ENCODE results near the gene GSTK1. TPM values are rescaled to one million over a fixed set of nuclear protein-coding genes. Genes with fewer than 3 reads are reported as not detected.
"Not testable (repeated sequence)": the region's sequence is repeated elsewhere in the genome, so short reads cannot be mapped to it uniquely, and the experiment has no call there.

GSTK1 gene
- 278 TPM for total RNA-seq
- long read RNA-seq, transcript GSTK1-207 (7 exons, 1,185 nt): minor isoform, 5 of 132 reads
- long read RNA-seq, transcript GSTK1-201 (8 exons, 1,044 nt): major isoform, 101 of 132 reads
- long read RNA-seq, partial matches to known transcripts: 8 of 132 reads
- long read RNA-seq, other reads (novel, unspliced or antisense): 17 of 132 reads

- intact Hi-C loops (cut with DNase I): loop anchor here (1.0 kb wide), 2 partner anchors 22 to 117 kb away; no protein-coding TSS in a partner anchor
- DNase-seq (ENCODE audit: missing footprints) (peak; percentile 95), ATAC-seq (peak; percentile 98)
Measured at GRCh38 chr7:143263266-143264195, at the start of gene GSTK1. TSS of gene GSTK1 (plus strand) at chr7:143263441. CDS start at chr7:143263514, 73 bp downstream.

- DNase-seq (ENCODE audit: missing footprints); ATAC-seq: not testable (repeated sequence)
- intact Hi-C loops (cut with DNase I): loop anchor here (10.0 kb wide), 1 partner anchor 609 kb away; no protein-coding TSS in a partner anchor
Measured at GRCh38 chr7:143213478-143213877, 49.8 kb upstream of the GSTK1 start.

- intact Hi-C loops (cut with DNase I): loop anchor here (1.0 to 10.0 kb wide), 3 partner anchors 207 to 610 kb away; no protein-coding TSS in a partner anchor
- peak; percentile 67 for ATAC-seq
Measured at GRCh38 chr7:143214789-143215679, 48.2 kb upstream of the GSTK1 start.

GRCh38 chr7:143216151-143216550, 47.1 kb upstream of the GSTK1 start:
- DNase-seq (ENCODE audit: missing footprints) (no peak), ATAC-seq (no peak)
- intact Hi-C loops (cut with DNase I): loop anchor here (5.0 to 10.0 kb wide), 2 partner anchors 364 to 611 kb away; no protein-coding TSS in a partner anchor

More at GRCh38 chr7:143214789-143215679, 48.2 kb upstream of the GSTK1 start:
- no peak for DNase-seq (ENCODE audit: missing footprints)

GRCh38 chr7:143216686-143217085, 46.6 kb upstream of the GSTK1 start:
- DNase-seq (ENCODE audit: missing footprints) (no peak), ATAC-seq (no peak)
- intact Hi-C loops (cut with DNase I): loop anchor here (5.0 to 10.0 kb wide), 2 partner anchors 364 to 612 kb away; no protein-coding TSS in a partner anchor

- ATAC-seq (no peak), DNase-seq (ENCODE audit: missing footprints) (no peak)
- intact Hi-C loops (cut with DNase I): loop anchor here (5.0 to 10.0 kb wide), 2 partner anchors 366 to 613 kb away; no protein-coding TSS in a partner anchor
Measured at GRCh38 chr7:143217806-143218205, 45.4 kb upstream of the GSTK1 start.

- DNase-seq (ENCODE audit: missing footprints) (no peak), ATAC-seq (no peak)
- intact Hi-C loops (cut with DNase I): no loop called here
Measured at GRCh38 chr7:143221286-143221685, 42.0 kb upstream of the GSTK1 start.

GRCh38 chr7:143221737-143222136, 41.5 kb upstream of the GSTK1 start, which contains the start of gene TAS2R40:
TSS of gene TAS2R40 (plus strand) at chr7:143222037. CDS start at chr7:143222079, 42 bp downstream.
- ATAC-seq: no peak
- no peak for DNase-seq (ENCODE audit: missing footprints)
- intact Hi-C loops (cut with DNase I): no loop called here

- intact Hi-C loops (cut with DNase I): no loop called here
- ATAC-seq: peak; percentile 60
- DNase-seq (ENCODE audit: missing footprints): peak; percentile 79
Measured at GRCh38 chr7:143222782-143223181, 40.5 kb upstream of the GSTK1 start.

GRCh38 chr7:143223784-143224183, 39.5 kb upstream of the GSTK1 start:
- intact Hi-C loops (cut with DNase I): no loop called here
- DNase-seq (ENCODE audit: missing footprints) (no peak), ATAC-seq (no peak)

GRCh38 chr7:143225047-143225446, 38.2 kb upstream of the GSTK1 start:
- intact Hi-C loops (cut with DNase I): no loop called here
- ATAC-seq: no peak
- DNase-seq (ENCODE audit: missing footprints): no peak

- intact Hi-C loops (cut with DNase I): no loop called here
Measured at GRCh38 chr7:143227806-143228205, 35.4 kb upstream of the GSTK1 start.

GRCh38 chr7:143229054-143229790, 34.0 kb upstream of the GSTK1 start:
- no peak for ATAC-seq
- intact Hi-C loops (cut with DNase I): no loop called here
- no peak for DNase-seq (ENCODE audit: missing footprints)

More at GRCh38 chr7:143227806-143228205, 35.4 kb upstream of the GSTK1 start:
- no peak for DNase-seq (ENCODE audit: missing footprints)
- no peak for ATAC-seq

GRCh38 chr7:143230602-143231457, 32.4 kb upstream of the GSTK1 start:
- intact Hi-C loops (cut with DNase I): no loop called here
- DNase-seq (ENCODE audit: missing footprints) (no peak), ATAC-seq (no peak)

GRCh38 chr7:143233816-143234532, 29.3 kb upstream of the GSTK1 start:
- no peak for DNase-seq (ENCODE audit: missing footprints)
- intact Hi-C loops (cut with DNase I): no loop called here
- ATAC-seq: no peak

GRCh38 chr7:143234533-143234875, 28.7 kb upstream of the GSTK1 start:
- intact Hi-C loops (cut with DNase I): no loop called here
- DNase-seq (ENCODE audit: missing footprints) (no peak), ATAC-seq (no peak)

All from Right ventricle myocardium inferior (tissue), 1 donor.